ENCODE results near the gene SAMHD1.
"Not testable (repeated sequence)": the region's sequence is repeated elsewhere in the genome, so short reads cannot be mapped to it uniquely, and the experiment has no call there.

The SAMHD1 gene

DNA sequence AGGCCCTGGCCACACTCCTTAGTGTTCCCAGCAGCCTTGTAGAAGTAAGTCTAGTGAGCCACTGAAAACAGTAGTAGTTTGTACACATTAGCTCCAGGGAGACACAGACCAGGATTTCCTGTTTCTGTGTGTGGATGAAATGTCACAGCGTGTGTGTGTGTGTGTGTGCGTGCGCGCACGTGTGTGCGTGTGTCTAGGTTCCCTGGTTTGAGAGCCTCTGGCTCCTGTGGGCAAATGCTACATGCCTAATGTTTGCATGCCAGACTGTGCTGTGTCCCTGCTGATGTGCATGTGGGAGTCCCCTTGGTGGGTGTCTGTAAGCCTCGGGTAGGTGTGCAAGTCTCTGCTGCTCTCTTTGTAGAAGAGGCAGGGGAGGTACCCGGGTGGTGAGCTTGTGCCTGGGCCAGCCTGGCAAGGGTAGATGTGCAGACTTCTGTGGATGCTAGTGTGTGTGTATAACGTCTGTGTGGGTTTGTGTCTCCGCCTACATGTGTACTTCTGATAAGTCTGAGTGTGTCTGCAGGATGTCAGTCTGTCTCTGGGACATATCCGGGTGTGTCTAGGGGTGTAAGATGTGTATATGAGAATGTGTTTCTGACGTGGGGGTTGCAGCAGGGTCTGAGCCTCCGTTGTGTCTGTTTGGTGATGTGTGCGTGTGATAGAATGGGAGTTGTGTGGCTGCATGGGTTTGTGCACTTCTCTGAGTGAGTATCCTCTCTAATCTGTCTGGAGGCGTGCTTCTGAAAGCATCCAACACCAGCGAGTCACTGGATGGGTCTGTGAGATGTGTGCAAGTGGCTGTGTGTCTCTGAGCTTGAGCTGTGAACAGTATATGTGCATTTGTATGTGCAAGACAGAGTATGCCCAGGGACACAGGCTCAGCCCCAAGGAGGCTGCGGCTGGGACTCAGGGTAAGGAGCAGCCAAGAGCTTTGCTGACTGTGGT is 94.5 kb downstream of the SAMHD1 start:
- DNase-seq (ENCODE audit: low read depth in 2 of 3, low spot score in 1 of 3) = peak in 1 of 3 donors; percentile 17

DNA sequence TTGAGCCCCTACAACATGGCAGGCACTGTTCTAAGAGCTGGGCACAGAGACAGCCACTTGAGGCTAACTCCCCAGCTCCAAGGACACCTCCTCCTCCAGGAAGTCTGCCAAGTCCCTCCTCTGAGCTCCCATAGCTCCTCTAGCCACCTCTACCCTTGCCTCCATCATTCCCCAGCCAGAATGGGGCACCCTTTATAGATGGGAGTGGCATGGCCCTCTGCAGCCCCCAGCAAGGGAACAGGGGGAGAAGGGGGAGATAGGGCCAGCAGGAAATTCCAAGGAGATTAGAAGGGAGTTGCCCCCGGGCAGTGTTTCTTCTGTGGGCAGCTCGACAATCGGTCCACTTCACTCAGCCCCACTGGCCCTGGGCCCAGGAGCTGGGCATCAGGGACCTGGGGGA is 95.3 kb downstream of the SAMHD1 start:
- DNase-seq (ENCODE audit: low read depth in 2 of 3, low spot score in 1 of 3) = no peak

DNA sequence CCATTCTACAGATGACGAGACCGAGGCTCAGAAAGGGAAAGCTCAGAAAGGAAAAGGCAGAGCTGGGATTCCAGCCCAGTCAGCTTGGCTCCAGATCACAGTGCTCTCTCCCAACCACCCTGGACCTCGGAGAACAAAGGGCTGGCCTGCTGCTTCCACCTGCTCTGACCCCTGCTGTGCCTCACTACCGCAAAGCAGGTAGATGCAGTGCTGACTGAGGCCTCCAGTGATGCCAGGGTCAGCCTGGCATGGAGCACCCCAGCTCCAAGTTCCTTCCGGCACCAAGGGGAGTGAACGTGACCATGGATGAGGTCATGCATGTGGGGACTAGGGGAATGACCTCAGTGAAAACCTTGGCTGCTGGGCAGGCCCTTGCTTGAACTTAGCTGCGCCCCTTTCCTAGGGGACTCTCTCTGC is 96.3 kb downstream of the SAMHD1 start:
- no peak for DNase-seq (ENCODE audit: low read depth in 2 of 3, low spot score in 1 of 3)

DNA sequence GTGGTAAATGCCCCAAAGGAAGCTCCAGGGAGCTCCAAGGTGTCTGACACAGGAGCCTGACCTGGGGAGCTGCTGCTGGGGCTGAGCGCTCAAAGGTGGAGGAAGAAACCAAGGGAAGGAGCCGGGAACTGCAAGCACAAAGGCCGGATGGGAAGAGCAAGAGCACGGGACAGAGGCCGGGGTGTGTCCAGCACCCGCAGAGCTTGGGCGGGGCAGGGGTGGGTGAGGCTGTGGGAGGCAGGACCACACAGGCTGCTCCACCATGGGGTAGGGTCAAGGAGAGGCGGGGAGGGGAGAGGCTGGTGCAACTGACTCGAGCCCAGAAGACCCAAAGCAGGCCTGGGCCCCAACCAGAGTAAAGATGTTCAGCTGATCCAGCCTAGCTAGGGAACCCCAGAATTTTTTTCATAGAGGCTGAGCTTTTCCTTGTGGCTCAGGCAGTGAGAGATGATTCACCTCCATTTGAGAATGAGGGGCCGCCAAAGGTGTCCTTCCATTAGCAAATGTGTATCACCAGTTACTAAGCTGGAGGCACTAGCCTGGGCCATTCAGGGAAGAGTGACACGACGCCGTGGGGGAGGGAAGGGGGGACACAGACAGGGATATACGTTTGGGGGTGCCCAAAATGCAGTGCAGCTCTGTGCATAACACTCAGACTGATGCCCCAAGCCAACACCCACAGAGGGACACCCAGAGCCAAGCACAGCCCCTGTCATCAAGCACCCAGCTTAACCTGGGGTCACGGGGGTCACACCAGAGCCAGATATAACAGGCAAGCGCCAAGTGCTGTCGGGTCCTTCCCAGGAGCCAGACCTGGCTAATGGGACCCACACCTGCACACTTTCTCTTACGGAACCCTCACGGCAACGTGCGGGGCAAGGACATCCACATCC is 96.9 kb downstream of the SAMHD1 start:
- DNase-seq (ENCODE audit: low read depth in 2 of 3, low spot score in 1 of 3) = no peak

DNA sequence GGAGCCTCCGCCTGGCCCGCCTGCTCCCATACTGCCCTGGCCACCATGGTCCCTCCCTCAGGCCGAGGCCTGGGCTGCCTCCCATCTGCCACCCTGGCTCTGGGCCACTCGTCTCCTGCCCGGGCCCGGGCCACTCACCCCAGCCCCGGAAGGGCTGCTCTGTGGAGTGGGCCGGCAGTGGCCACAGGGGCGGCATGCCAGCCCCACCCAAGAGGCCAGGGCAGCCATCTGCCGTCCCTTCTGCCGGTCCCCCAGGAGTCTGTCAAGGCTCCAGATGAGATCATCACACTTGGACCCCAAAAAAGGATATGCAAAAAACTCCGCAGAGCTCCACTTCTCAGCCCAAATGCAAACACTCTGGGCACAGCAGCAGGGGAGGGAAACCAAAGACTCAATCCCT is 99.3 kb downstream of the SAMHD1 start:
- no peak for DNase-seq (ENCODE audit: low read depth in 2 of 3, low spot score in 1 of 3)

DNA sequence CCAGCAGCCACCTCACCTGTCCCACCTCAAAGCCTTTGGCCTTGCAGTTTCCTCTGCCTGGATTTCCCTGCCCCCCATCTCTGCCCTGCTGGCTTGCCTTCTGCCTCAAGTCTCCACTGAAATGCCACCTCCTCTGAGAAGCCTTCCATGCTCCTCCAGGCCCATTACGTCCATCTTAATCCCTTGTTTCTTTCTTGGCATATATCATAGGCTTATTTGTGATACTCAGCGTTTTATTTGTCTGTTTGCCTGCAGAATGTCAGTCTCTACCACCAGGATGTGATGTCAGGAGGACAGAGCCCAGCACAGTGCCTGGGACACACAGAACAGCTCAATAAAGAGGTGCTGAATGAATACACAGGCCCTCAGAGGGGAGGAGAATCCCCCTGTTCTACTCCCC is 100.0 kb downstream of the SAMHD1 start:
- DNase-seq (ENCODE audit: low read depth in 2 of 3, low spot score in 1 of 3) = no peak

DNA sequence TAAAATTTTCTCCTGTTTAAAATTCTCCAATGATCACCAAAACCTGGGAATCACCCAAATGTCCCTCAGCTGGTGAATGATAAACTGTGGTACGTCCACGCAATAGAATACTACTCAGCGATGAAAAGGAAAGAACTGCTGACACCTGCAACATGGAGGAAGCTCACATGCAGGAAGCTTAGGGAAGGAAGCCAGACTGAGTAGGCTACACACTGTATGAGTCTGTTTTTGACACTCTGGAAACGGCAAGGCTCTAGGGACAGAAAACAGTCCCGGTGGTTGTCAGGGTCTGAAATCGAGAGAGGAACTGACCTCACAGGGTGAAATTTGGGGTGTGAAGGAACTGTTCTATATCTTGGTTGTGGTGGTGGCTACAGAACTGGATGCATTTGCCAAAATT is 100.7 kb downstream of the SAMHD1 start:
- DNase-seq (ENCODE audit: low read depth in 2 of 3, low spot score in 1 of 3) = no peak

DNA sequence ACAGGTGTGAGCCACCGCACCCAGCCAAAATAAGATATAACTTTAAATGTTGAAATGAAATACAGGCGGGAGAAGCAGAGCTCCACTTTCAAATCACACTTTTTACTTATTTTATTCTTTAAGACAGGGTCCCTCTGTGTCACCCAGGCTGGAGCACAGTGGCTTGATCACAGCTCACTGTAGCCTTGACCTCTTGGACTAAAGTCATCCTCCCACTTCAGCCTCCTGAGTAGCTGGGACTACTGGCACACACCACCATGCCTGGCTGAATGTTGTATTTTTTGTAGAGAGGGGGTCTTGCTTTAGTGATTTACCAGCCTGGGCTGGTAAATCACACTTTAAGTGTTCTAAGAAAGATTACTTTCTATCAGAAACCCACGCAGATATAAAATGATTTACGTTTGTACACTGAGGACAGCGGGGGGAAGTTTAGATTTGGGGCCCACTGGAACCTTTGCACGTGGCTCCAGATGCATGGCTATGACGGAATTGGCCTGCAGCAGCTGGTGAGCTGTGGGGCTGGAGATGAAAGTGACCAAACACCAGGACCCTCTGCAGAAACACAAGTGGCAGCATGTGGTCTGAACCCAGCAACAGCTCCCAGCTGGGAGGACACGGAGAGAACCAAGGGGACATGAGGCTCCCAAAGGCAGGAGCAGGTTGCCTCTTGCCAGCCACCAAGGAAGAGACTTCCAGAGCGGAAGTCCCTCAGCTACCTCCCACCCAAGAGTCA is 102.0 kb downstream of the SAMHD1 start:
- no peak for DNase-seq (ENCODE audit: low read depth in 2 of 3, low spot score in 1 of 3)

DNA sequence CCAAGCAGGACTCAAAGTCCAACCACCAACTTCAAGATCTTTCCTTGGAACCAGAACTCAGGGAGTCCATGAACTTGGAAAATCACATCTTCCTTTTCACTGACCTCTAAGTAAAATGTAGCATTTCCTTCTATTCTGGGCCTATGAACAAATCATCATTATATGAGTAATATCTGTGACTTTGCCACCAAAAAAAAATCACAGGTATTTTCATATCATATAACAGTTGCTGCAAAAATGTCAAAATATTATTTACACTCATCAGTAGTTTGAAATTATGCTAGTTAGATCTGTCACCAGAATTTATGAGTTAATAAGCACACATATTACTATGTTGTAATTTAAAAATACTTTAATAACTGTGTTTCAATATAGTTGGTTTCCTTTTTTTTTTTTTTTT is 102.8 kb downstream of the SAMHD1 start:
- DNase-seq (ENCODE audit: low read depth in 2 of 3, low spot score in 1 of 3) = no peak

DNA sequence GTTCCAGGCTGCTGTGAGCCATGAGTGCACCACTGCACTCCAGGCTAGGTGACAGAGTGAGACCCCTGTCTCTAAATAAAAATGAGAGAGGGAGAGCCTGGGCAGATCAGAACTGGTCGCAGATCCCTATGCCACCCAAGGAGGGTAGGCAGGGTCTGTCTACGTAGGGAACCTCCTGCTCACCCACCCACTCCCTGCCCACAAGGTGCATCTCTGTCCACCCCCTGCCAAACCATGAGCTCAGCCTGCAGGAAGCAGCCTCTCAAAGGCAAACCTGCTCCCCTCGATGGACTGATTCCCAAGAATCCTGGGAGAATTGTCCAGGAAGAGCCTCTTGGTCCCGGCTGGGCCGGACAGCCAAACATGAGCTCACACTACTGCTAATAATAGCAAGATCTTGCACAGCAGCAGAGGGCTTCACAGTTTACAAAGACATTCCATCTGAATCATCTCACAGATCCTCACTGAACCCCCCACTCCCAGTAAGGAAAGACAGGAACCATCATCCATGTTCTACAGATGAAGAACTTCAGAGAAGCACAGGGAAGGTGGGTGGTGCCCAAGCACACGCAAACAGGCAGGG is 103.3 kb downstream of the SAMHD1 start:
- DNase-seq (ENCODE audit: low read depth in 2 of 3, low spot score in 1 of 3) = no peak

DNA sequence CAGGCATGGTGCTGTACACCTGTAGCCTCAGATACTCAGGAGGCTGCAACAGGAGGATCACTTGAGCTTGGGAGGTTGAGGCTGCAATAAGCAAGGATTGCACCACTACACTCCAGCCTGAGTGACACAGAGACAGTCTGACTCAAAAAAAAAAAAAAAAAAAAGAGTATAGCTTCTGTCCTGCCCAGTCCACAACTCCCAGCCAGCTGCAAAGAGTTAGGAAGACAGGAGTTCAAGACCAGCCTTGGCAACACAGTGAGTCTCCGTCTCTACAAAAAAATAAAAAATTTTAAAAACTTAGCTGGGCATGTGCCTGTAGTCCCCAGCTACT is 103.8 kb downstream of the SAMHD1 start:
- no peak for DNase-seq (ENCODE audit: low read depth in 2 of 3, low spot score in 1 of 3)

DNA sequence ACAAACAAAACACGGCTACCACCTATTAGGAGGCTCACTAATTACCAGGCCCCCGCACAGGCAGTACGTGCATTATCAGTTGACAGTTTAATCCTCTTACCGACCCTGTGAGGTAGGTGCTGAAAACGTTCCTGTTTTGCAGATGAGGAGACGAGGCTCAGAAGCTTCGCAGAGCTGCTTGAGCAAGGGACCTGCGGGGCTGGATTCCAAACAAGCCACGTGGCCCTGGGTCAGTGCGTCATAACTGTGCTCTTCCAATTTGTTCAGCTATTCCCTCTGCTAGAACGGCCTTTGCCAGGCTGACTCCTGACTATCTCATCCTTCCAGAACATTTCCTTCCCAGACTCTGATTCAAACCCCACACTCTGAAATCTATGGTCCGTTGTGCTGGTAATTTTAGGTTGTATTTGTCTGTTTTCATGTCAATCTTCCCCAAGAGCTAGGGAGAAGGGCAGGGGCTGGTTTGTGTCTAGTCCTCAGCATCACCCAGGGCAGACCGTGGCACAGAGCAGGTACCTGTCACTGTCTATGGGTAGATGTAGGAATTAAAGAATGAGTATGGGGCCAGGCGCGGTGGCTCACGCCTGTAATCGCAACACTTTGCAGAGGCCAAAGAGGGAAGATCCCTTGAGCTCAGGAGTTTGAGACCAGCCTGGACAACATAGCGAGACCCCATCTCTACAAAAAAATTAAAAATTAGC is 104.3 kb downstream of the SAMHD1 start:
- no peak for DNase-seq (ENCODE audit: low read depth in 2 of 3, low spot score in 1 of 3)

DNA sequence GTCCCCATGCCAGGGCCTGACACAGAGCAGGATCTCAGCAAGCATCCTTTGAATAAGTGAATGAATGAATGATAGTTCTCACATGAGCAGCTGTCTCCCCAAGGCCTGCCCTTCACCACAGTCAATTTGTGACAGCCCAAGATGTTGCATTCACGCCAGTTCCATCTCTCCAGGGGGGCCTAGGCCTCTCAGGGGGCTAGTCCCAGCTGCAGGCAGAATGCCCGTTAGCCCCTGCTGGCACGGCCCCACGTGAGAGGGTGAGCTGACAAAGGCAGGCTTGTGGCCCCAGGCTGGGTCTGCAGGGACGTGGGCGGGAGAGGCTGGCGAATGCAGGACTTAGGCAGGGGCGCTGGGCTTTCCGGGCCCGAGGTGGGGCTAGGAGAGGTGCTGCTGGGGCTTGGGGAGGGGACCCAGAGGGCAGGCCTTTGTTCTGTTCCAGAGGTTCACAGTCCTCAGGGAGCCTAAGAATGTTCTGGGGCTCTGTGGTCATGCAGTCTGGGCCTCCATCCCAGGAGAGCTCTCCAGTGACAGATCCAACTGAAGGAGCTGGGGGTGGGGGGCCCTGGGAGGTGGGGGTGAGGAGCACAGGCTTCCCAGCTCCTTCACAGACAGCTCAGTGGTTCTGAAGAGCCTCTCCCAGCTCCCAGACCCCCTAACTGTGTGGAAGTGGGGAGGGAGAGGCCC is 106.1 kb downstream of the SAMHD1 start:
- no peak for DNase-seq (ENCODE audit: low read depth in 2 of 3, low spot score in 1 of 3)

DNA sequence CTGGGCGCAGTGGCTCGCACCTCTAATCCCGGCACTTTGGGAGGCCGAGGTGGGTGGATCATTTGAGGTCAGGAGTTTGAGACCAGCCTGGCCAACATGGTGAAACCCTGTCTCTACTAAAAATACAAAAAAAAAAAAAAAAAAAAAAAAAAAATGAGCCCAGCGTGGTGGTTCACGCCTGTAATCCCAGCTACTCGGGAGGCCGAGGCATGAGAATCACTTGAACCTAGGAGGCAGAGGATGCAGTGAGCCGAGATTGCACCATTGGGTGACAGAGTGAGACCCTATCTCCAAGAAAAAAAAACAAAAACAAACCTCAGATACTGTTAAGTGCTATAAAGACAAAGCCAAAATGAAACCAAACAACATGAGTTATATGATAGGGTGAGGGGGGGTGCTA is 110.5 kb downstream of the SAMHD1 start:
- DNase-seq (ENCODE audit: low read depth in 2 of 3, low spot score in 1 of 3) = not testable (repeated sequence)

All from stimulated activated CD4-positive, alpha-beta T cell treated with anti-CD3 and anti-CD28 coated beads, Interleukin-12 subunit alpha, Interleukin-12 subunit beta, amount 100 ng/mL, for 48 hours (primary cell).